Breast epithelium (tissue), 3 donors: Measurements from ENCODE around the gene EDC3.

Experiments used
- CTCF ChIP-seq, 3 donors: fragments of 450-650 bp; IDR thresholded peaks; one replicate each; pipeline ENCODE4 v1.5.1; 2016 to 2017; ENCODE audit warnings: antibody characterized with exemption in 3 of 3, mild to moderate bottlenecking in 3 of 3, moderate library complexity in 3 of 3
- POLR2A ChIP-seq: fragments of 450-650 bp; IDR thresholded peaks from one replicate; pipeline ENCODE4 v1.6.1; 2016; ENCODE audit warnings: antibody characterized with exemption, mild to moderate bottlenecking, moderate library complexity

GRCh38 chr15:74664028-74664616, 31.7 kb downstream of the EDC3 start:
- TF ChIP-seq CTCF (IDR thresholded peaks at IDR 0.05), result no peak
- TF ChIP-seq POLR2A, result no peak
